ENCODE results near the gene TLCD3A. TPM values are rescaled to one million over a fixed set of nuclear protein-coding genes. Genes with fewer than 3 reads are reported as not detected.

TLCD3A gene
- total and polyA plus RNA-seq, 2 donors (not counting 3 experiments of a cell fraction or from before 2014, with no cell fraction given): 36.6 to 54.1 TPM

GRCh38 chr17:703081-703875 is 29.1 kb upstream of the TLCD3A start:
- DNase-seq (ENCODE audit: low read depth, low spot score): no peak
- Histone ChIP-seq H3K27me3 (ENCODE audit: control insufficient read depth in 2 of 2, insufficient read depth in 2 of 2, low read length in 2 of 2) (no peaks in the 10 kb centered on the region), H3K4me2 (ENCODE audit: insufficient read depth, low read length) (no peak overlapping the region), H3K9me1 (replicated peaks; ENCODE audit: control insufficient read depth, extremely low read depth, insufficient read depth, low read length) (no peaks in the 10 kb centered on the region), H3K9me3 (replicated peaks; ENCODE audit: control insufficient read depth, insufficient read depth, low read length) (no peaks in the 10 kb centered on the region), H3K27ac (ENCODE audit: insufficient read depth, low read depth, low read length) (no peak overlapping the region), H3K9ac (replicated peaks; ENCODE audit: extremely low read depth, insufficient read depth, low read length) (no peak overlapping the region), H3K4me3 (replicated peaks in 1 of 3; ENCODE audit: insufficient read depth in 1 of 3, low read depth in 1 of 3, low read length in 3 of 3) (no peak overlapping the region), H4K20me1 (replicated peaks; ENCODE audit: control insufficient read depth, extremely low read depth, insufficient read depth, low read length) (peaks cover 3% of the 10 kb centered on the region), H3K36me3 (ENCODE audit: control insufficient read depth in 2 of 2, extremely low read depth in 1 of 2, insufficient read depth in 2 of 2, low read length in 2 of 2) (peaks cover 0 to 3% of the 10 kb centered on the region in 2 experiments), H3K79me2 (ENCODE audit: control insufficient read depth, insufficient read depth, low read length) (peaks cover 14% of the 10 kb centered on the region), H2AFZ (ENCODE audit: low read depth, low read length) (no peak overlapping the region), H3K4me1 (ENCODE audit: control insufficient read depth, extremely low read depth, insufficient read depth, low read length) (peaks cover 13% of the 10 kb centered on the region)
- POLR2A ChIA-PET: no interaction called here
- no TSS peak for BruUV-seq (replicated peaks)
- intact Hi-C loops (cut with micrococcal nuclease): loop anchor here (5.0 kb wide), 1 partner anchor 556 kb away; no protein-coding TSS in a partner anchor
- no peak for FAIRE-seq
- dilution Hi-C loops (cut with MboI; ENCODE audit: extremely low pct_ligation_motif_present, low sequenced_read_pairs): no loop called here
- TF ChIP-seq MAX (IDR thresholded peaks at IDR 0.05; ENCODE audit: insufficient read depth, insufficient read length): no peak
- TF ChIP-seq EZH2 (IDR thresholded peaks at IDR 0.05; ENCODE audit: borderline replicate concordance, low read depth, low read length, severe bottlenecking): no peak
- TF ChIP-seq POLR2AphosphoS5 (IDR thresholded peaks at IDR 0.05; ENCODE audit: insufficient read depth, low read depth, low read length): no peak
- TF ChIP-seq POLR2A (IDR thresholded peaks at IDR 0.05; ENCODE audit: low read depth, low read length): no peak
- TF ChIP-seq GATA2 (IDR thresholded peaks at IDR 0.05; ENCODE audit: insufficient read depth, insufficient read length, low read depth, low read length): no peak
- TF ChIP-seq JUN (IDR thresholded peaks at IDR 0.05; ENCODE audit: borderline replicate concordance, insufficient read depth, insufficient read length, low read depth): no peak
- no peak for TF ChIP-seq CTCF (IDR thresholded peaks at IDR 0.05; ENCODE audit: extremely low read depth in 1 of 2, insufficient read depth in 1 of 2, low read depth in 1 of 2, low read length in 2 of 2)
- TF ChIP-seq MYC (IDR thresholded peaks at IDR 0.05; ENCODE audit: low read depth, low read length): no peak
- no peak for TF ChIP-seq FOS (IDR thresholded peaks at IDR 0.05; ENCODE audit: borderline replicate concordance, insufficient read depth, low read length)
- CTCF ChIA-PET: interaction anchor here (0.6 to 16.0 kb wide), 4 partner anchors 182 to 540 kb away, joined by 3 to 762 read pairs (median 3); a partner anchor contains a TSS

Measured in endothelial cell of umbilical vein (primary cell).